HG03139 (cell line): Measurements from ENCODE around the gene BRIP1.
"Not testable (repeated sequence)": the region's sequence is repeated elsewhere in the genome, so short reads cannot be mapped to it uniquely, and the experiment has no call there.

Experiments used
- ATAC-seq: cut with Tn5 transposase; IDR thresholded peaks from one replicate; pipeline ENCODE4 v1.9.1; 2021; ENCODE audit not compliant: unreplicated experiment

The BRIP1 gene

DNA sequence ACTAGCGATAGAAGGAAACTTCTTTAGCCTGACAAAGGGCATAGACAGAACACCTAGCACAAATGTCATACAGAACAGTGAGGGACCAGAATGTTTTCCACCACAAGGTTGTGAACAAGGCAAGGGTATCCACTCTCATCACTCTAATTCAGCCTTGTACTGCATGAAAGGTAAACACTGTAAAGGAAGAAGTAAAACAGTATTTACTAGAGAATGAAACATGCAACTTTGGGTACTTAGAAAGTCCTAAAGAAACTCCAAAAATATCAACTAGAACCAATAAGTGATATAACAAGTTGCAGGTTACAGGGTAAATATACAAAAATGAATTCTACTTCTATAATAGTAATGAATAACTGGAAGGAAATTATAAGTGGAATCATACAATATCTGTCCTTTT is 32.2 kb downstream of the BRIP1 start:
- no peak for ATAC-seq

DNA sequence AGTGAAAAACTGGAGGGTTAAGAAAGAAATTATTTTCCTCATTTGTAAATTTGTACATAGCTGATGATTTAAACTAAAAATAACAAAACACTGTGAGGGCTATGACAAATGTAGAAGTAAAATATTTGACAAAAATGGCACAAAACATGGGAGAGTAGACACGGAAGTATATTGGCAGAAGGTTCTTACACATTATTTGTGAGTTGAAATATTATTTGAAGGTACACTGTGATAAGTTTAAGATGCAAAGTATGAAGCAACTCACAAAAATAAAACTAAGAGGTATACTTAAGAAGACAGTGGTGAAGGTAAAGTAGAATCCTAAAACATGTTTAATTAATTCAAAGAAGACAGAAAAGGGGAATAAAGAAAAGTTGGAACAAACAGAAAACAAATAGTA is 34.6 kb downstream of the BRIP1 start:
- no peak for ATAC-seq

DNA sequence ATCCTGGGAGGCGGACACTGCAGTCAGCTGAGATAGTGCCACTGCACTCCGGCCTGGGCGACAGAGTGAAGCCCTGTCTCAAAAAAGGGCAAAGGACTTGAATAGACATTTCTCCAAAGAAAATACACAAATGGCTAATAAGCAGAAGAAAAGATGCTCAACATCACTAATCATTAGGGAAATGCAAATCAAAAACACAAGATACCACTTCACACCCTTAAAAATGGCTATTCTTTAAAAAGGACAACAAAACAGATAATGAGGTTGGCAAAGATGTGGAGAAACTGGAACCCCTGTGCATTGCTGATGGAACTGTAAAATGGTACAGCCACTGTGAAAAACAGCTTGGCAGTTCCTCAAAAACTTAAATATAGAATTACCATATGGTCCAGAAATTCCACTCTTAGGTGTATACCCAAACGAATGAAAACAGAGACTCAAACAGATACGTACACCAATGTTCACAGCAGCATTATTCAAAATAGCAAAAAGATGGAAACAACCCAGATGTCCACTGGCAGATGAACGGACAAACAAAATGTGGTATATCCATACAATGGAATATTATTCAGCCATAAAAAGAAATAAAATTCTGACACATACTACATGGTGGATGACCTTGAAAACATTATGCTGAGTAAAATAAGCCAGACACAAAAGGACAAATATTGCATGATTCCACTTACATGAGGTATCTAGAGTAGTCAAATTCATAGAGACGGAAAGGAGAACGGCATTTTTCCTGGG is 35.5 kb downstream of the BRIP1 start:
- ATAC-seq: no peak

DNA sequence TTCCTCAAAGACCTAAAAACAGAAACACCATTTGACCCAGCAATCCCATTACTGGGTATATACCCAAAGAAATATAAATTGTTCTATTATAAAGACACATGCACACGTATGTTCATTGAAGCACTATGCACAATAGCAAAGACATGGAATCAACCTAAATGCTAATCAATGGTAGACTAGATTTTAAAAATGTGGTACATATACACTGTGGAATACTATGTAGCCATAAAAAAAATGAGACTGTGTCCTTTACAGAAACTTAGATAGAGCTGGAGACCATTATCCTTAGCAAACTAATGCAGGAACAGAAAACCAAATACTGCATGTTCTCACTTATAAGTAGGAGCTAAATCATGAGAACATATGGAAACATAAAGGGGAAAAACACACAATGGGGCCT is 36.5 kb downstream of the BRIP1 start:
- ATAC-seq: not testable (repeated sequence)

DNA sequence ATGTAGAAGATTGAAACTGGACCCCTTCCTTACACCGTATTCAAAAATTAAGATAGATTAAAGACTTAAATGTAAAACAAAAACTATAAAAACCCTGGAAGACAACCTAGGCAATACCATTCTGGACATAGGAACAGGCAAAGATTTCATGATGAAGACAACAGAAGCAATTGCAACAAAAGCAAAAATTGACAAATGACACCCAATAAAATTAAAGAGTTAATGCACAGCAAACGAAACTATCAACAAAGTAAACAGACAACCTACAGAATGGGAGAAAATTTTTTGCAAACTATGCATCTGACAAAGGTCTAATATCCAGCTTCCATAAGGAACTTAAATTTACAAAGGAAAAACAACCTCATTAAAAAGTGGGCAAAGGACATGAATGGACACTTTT is 37.1 kb downstream of the BRIP1 start:
- not testable (repeated sequence) for ATAC-seq

DNA sequence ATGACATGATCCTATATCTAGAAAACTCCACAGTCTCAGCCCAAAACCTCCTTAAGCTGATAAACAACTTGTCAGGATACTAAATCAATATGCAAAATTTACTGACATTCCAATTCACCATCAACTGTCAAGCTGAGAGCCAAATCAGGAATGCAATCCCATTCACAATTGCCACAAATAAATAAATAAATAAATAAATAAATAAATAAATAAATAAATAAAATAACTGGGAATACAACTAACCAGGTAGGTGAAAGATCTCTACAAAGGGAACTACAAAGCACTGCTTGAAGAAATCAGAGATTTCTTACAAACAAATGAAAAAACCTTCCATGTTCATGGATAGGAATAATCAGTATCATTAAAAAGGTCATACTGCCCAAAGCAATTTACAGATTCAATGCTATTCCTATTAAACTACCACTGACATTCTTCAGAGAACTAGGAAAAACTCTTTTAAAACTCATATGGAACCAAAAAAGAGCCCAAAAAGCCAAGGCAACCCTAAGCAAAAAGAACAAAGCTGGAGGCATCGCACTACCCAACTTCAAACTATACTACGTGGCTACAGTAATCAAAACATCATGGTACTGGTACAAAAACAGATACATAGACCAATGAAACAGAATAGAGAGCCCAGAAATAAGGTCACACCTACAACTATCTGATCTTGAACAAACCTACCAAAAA is 37.7 kb downstream of the BRIP1 start:
- no peak for ATAC-seq

DNA sequence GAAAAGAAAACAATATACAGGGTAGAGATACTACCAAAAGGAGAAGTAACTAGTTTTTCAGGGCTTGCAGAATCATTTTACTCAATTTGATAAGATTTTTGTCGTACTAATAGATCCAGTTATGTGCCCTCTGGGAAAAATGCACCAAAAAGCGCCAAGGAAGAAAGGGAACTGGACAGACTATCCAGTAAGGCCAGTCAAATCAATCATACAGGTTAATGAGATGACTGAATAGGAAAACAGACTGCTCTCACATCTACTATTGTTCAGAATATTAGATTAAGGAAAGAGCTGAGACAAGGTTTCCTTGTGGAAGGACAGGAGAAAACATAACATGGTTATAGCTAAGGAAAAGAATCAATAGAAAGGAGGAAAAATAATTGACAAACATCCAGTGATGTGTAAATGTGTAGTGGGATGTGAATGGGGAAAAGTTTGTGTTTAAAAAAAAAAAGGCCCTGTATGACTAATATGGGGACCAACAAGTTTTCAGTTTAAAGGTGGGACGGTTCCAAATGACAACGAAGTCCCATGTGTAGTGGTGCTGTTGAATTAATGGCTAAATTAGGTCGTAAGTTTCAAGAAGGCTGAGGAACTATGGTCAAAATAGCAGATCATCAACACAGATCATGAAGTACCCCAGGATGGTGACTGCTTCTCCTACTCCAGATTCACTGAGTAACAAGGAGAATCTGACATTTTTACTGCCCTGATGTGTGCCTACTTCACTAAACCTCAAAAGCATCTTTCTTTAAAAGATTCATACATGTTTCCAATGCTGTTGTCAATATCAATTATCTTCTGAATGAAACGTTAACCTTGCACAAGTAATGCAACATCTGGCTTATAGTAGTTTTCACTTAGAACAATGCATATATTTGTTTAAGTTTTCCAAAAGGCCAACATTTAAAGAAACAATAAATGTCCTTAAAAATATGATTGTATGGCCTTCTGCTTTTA is 40.7 kb downstream of the BRIP1 start:
- no peak for ATAC-seq

DNA sequence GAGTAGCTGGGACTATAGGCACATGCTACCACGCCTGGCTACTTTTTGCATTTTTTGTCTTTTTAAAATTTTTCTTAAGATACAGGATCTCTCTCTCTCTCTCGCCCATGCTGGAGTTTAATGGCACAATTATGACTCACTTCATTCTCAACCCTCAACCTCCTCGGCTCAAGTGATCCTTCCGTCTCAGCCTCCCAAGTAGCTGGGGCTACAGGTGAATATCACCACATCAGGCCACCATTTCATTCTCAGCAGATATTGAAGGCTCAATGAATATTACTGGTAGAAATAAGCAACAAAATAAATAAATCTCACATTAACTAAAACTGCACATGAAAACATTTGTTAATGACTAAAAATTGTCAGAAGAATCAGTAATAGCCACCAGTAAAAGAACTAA is 41.7 kb downstream of the BRIP1 start:
- ATAC-seq: no peak

DNA sequence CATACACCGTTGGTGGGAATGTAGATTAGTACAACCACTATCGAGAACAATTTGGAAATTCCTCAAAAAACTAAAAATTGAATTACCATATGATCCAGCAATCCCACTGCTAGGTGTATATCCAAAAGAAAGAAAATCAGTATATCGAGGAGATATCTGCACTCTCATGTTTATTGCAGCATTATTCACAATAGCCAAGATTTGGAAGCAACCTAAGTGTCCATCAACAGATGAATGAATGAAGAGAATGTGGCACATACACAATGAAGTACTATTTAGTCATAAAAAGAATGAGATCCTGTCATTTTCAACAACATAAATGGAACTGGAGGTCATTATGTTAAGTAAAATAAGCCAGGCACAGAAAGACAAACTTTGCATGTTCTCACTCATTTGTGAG is 44.1 kb downstream of the BRIP1 start:
- not testable (repeated sequence) for ATAC-seq

DNA sequence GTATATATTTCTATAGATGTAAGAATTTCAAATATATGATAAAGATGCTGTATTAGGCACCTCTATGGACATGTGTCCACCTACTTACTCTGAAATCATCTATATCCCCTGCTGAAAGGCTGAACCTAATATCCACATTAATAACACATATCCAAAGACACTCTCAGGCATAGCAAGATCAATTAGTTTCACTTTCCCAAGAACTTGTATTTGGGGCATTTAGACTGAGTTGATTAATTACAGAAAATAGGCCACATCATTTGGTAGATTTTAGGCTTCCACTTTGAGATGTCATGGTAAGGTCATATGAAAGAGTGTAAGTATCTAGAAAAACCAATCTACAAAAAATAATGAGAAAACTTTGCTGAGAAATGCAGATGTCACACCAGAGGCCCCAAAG is 45.1 kb downstream of the BRIP1 start:
- ATAC-seq: no peak

DNA sequence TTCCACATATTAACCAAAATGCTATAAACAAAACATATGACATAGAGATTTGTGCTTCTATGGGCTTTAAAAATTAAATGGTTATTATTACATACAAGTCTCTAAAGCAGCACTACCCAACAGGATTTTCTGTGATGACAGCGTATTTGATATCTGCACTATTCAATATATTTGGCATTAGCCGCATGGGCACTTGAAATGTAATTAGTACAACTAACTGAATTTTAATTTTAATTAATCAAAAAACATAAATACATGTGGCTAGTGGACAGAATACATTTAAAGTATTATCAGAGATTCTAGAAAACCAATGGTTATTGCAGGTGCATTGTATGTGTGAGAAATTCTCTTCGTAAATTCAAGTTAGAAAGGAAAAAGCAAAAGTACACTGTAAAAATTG is 45.9 kb downstream of the BRIP1 start:
- ATAC-seq: no peak

DNA sequence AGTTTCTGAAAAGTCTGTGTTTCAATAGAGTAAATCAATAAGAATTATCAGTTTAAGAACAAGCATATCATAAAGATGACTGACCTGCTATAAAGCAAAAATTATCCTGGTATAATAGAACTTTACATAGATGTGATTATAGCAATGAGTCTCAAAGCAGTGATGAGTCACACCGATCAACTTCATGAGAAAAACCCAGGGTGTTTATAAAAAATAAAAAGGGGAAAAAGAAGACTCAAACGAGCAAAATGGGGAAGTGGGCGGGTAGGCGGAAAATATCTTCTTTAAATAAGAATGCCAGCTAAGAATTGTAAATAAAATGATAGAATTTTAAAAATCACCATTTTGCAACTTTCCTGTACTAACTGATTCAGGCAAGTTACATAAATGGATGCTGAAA is 46.8 kb downstream of the BRIP1 start:
- no peak for ATAC-seq

DNA sequence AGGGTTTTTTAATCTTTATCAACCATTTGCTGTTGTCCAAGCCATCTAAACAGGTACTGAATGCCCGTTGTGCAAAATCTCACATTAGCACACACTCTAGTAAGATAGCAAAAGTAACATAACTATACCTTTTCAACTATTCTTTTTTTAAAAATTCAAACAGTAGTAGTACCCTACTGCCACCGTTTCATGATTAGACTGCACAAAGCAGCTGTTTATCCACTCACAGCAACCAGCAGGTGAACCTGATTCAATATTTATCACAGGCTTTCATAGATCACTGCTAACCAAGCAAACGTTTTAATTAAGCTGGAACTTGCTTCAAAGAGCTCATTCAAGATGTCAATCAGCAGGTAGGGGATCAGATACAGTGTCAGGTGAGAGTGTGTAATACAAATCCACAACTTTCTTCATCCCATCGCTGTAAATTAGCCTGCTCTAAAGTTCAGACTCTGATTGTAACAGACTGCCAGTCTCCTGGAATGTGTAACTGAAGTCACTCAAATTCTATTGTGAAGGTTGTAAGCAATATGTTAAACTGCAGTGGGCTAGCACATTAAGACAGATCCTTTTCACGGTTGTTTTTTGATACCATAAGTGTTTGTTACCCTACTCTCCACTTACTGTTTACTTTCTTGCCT is 47.3 kb downstream of the BRIP1 start:
- no peak for ATAC-seq

DNA sequence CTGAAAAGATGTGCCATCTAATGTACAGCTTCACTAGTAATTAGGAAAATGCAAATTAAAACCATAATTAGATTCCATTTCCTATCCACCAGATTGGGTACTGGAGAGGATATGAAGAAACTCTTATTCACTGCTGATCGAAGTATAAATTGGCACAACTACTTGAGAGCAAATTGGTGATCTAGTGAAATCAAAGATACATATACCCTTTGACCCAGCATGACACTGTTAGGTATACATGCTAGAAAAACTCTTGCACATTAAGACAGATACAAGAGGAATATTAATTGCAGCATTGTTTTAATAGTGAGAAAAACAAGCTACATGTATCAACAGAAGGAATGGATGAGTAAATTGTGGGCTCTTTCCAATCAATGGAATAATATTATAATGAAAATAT is 48.8 kb downstream of the BRIP1 start:
- no peak for ATAC-seq

DNA sequence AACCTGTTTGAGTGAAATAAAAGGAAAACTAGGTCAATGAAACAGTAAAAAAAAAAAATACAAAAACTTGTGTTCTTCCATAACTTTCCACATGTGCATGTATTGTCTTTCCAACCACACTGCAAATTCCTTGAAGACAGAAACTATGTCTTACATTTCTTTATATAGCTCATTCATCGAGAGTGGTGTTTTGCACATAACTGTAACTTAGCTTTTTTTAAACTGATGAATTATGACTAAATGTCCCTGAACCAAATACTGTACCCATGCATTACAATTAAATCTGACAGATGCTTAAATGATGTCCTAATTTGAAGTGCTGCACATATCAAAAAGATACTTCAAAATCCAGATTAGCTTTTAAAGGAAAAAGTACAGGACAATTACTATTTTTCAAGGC is 50.1 kb downstream of the BRIP1 start:
- ATAC-seq: no peak

DNA sequence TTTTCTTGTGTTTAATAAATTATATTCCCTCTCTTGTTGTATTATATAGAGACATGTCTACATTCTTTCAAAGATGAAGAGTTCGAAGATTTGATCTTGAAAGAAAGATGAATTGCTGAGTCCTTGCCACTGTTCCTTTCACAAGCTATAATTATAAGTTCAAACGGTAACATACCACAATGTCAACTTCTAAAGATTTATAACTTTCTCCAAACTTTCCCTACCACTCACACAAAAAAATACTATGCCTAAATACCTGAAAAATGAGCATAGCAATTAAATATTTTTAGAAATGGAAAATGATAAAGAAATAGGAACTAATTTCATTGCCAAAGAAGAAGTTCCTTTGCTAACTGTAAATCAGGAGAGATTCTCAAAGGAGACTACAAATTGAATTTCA is 50.6 kb downstream of the BRIP1 start:
- no peak for ATAC-seq

DNA sequence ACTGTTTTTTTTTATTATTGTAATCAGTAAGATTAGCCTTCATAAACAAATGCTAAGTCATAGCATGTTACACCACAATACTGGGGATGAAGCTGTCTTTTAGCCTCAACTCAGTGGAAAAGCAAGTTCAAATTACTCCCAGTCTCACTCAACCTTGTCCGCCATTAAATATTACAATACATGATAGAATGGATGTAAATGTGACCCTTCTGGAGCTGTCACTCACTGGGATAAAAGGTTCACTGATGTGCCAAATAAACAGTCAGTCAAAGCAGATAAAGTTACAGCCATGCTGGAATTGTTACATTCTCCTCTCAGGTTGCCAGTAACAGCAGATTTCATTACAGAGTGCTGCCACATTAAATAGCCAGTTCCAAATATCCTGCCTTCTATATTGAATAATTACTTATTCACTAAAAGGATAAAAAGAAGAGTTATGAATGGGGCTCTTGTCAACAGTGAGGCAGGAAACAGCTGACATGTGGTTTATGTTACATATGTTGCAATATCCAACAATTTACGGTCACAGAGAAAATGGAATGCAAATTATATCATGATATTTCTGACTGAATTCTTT is 53.4 kb downstream of the BRIP1 start:
- no peak for ATAC-seq

DNA sequence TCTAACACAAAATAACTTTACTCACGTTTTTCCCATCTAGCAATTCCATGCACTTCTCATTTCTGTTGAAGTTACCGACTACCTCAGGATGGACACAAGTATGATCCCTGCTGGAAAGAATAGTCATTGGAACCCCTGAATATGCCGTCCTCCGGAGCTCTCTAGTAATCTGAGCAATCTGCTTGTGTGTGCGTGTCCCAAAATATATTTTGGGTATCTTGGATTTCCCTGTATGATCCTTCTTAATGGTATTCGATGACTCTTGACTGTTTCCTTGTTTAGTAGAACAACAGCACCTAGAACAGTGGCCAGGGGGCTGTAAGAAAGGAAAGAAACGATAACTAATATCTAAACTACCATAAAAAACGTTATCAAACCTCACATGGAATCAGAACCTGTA is 54.9 kb downstream of the BRIP1 start:
- no peak for ATAC-seq

DNA sequence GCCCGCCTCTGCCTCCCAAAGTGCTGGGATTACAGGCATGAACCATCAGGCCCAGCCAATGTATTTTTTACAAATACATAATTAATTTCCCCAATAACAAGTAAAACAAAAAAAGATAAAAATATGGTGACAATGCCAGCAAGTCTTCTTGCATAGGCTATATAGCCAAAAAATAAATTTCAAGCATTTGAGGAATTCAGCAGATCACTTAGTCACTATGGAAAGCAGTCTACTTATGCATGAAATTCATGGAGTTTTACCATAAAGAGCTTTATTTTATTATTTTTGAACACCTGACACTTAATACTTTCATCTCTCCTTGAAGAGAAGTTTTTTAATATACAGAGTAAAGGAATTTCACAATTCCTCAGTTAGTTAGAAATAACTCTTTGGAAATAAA is 56.4 kb downstream of the BRIP1 start:
- no peak for ATAC-seq

DNA sequence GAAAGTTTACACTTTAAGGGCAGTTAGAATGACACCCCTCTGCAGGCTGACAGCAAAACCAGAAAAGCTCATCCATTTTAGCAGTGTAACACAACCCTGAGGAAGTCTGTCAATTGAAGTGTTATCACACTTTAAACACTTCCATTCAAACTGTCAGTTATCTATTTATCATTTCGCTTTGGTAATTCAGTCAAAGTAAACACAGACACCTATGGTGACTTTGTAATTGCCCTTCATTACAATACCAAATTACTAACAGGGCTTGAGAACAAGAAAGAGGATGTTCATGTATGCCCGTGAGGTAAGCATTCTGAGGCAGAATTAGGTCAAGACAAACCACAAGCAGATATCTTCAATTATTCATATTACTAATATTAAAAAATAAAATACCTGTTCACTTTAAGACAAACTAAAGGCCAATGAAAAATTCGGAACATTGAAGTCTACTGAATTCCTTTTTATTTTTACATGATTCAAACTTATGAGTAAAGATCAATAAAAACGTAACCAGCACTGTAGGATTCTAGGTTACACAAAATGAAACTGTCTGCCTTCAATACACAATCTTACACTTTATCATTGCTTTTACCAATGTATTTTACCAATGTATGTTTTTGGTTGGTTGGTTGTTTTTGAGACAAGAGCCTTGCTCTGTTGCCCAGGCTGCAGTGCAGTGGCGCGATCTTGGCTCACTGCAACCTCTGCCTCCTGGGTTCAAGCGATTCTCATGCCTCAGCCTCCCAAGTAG is 57.1 kb downstream of the BRIP1 start:
- no peak for ATAC-seq
